NB4 (cell line): ENCODE results near the gene DNAH17.

Experiments used
- MAX ChIP-seq: IDR thresholded peaks from 2 replicates; pipeline ENCODE4 v1.6.1; 2011; ENCODE audit warnings: low read depth, low read length
- MYC ChIP-seq: IDR thresholded peaks from 2 replicates; pipeline ENCODE4 v1.6.1; 2011; ENCODE audit warnings: low read depth, low read length
- POLR2A ChIP-seq: IDR thresholded peaks from 2 replicates; pipeline ENCODE4 v1.6.1; 2011; ENCODE audit warnings: mild to moderate bottlenecking; ENCODE audit not compliant: insufficient read length; ENCODE audit errors: extremely low read depth
- TF ChIP-seq, protein P1 (sequence below): IDR thresholded peaks from one replicate; pipeline ENCODE4 v1.5.1; 2012; ENCODE audit warnings: low read depth, low read length

DNA sequence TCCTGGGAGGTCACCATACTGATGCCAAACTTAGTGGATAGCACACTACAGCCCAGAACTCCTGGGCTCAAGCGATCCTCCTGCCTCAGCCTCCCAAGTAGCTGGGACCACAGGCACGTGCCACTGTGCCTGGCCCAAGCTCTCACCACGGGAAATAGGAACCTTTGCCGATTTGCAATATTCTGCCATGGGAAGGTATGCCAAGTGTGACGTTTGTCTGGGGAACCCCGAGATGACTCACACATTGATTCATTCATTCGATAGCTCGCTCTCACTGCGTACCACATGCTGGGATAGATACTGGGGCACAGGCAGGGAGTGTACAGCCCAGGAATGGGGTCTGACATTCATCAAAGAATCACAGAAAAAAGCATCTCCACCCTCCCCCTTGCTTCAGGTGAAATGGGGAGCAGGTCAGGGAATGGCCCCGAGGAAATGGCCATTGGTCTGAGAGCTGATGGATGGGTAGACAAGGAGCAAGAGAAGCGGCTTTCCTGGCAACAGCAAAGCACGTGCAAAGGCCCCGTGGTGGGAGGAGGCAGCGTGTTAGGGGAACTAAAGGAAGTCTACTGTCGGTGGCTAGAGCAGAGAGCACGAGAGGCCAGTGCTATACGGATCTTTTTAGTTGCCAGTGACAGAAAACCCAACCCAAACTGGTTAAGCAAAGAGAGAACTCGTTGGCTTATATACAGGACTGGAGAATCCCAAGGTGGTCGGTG lies 44.1 kb downstream of the DNAH17 start:
- no peak for TF ChIP-seq POLR2A
- TF ChIP-seq, protein P1, sequence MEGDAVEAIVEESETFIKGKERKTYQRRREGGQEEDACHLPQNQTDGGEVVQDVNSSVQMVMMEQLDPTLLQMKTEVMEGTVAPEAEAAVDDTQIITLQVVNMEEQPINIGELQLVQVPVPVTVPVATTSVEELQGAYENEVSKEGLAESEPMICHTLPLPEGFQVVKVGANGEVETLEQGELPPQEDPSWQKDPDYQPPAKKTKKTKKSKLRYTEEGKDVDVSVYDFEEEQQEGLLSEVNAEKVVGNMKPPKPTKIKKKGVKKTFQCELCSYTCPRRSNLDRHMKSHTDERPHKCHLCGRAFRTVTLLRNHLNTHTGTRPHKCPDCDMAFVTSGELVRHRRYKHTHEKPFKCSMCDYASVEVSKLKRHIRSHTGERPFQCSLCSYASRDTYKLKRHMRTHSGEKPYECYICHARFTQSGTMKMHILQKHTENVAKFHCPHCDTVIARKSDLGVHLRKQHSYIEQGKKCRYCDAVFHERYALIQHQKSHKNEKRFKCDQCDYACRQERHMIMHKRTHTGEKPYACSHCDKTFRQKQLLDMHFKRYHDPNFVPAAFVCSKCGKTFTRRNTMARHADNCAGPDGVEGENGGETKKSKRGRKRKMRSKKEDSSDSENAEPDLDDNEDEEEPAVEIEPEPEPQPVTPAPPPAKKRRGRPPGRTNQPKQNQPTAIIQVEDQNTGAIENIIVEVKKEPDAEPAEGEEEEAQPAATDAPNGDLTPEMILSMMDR, result no peak
- no peak for TF ChIP-seq MAX
- TF ChIP-seq MYC, result no peak
